Endothelial cell of umbilical vein (primary cell): ENCODE measurements around the gene NDUFB4. TPM values are rescaled to one million over a fixed set of nuclear protein-coding genes. Genes with fewer than 3 reads are reported as not detected.

Experiments
- BruUV-seq: library from RNA; stranded (reverse); fragments of 400-500 nt; replicated peaks from 2 replicates; lab custom pipeline; 2021; lab: Mats Ljungman, UMichigan
- CTCF ChIA-PET: fragments of 300-600, 350-600 bp; sonication (Branson Sonifier 250); formaldehyde crosslinking; loops from one replicate; lab custom pipeline; 2021; ENCODE audit warnings: antibody characterized with exemption, inconsistent platforms; lab: Charles Lee
- POLR2A ChIA-PET: fragments of 300-600, 350-600 bp; sonication (Branson Sonifier 250); formaldehyde crosslinking; loops from one replicate; lab custom pipeline; 2021; ENCODE audit warnings: antibody characterized with exemption, inconsistent platforms; lab: Charles Lee
- DNase-seq: peaks from one replicate; pipeline ENCODE4 v3.0.0-alpha.2; 2011; ENCODE audit warnings: low read depth, low spot score
- FAIRE-seq: peaks from 2 replicates; lab custom pipeline; 2011; peaks lifted over from hg19 to GRCh38; lab: Jason Lieb, UNC
- H2AFZ ChIP-seq: 2 replicates; pipeline ENCODE4 v1.6.0; 2012; ENCODE audit warnings: low read depth, low read length, control low read depth, inconsistent platforms
- H3K27ac ChIP-seq: 2 replicates; pipeline ENCODE4 v1.5.1; 2011; ENCODE audit warnings: low read depth, mild to moderate bottlenecking, control low read depth, low read length, moderate library complexity; ENCODE audit not compliant: insufficient read depth
- H3K27me3 ChIP-seq, 2 experiments: 2 replicates each; pipeline versions ENCODE4 v1.6.0 to v1.6.1; 2011; ENCODE audit warnings: low read length in 2 of 2, mixed read lengths in 1 of 2; ENCODE audit not compliant: control insufficient read depth in 2 of 2, insufficient read depth in 2 of 2
- H3K36me3 ChIP-seq, 2 experiments: 2 replicates in 1 of 2; 3 replicates in 1 of 2; pipeline ENCODE4 v1.5.1; 2011; ENCODE audit warnings: low read length in 2 of 2, mild to moderate bottlenecking in 1 of 2, moderate library complexity in 1 of 2; ENCODE audit not compliant: control insufficient read depth in 2 of 2, insufficient read depth in 2 of 2; ENCODE audit errors: extremely low read depth in 1 of 2
- H3K4me1 ChIP-seq: 3 replicates; pipeline ENCODE4 v1.5.1; 2011; ENCODE audit warnings: mild to moderate bottlenecking, low read length; ENCODE audit not compliant: control insufficient read depth, insufficient read depth; ENCODE audit errors: extremely low read depth
- H3K4me2 ChIP-seq: 2 replicates; pipeline ENCODE4 v1.6.1; 2011; ENCODE audit warnings: low read length, control low read depth, mixed read lengths; ENCODE audit not compliant: insufficient read depth
- H3K4me3 ChIP-seq, 3 experiments: fragments of 200-600 bp in 1 of 3; sonication (generic), shearing (Covaris generic) in 1 of 3; replicated peaks in 1 of 3; 2 replicates each; pipeline ENCODE4 v1.5.1; 2011 to 2016; ENCODE audit warnings: control low read depth in 3 of 3, low read length in 3 of 3, mild to moderate bottlenecking in 2 of 3, inconsistent platforms in 1 of 3, low read depth in 1 of 3, moderate library complexity in 1 of 3; ENCODE audit not compliant: insufficient read depth in 1 of 3
- H3K79me2 ChIP-seq: 2 replicates; pipeline ENCODE4 v1.6.0; 2012; ENCODE audit warnings: low read length, inconsistent platforms; ENCODE audit not compliant: control insufficient read depth, insufficient read depth
- H3K9ac ChIP-seq: replicated peaks from 2 replicates; pipeline ENCODE3; 2011; ENCODE audit warnings: low read length, control low read depth; ENCODE audit not compliant: insufficient read depth; ENCODE audit errors: extremely low read depth
- H3K9me1 ChIP-seq: replicated peaks from 3 replicates; pipeline ENCODE4 v1.6.0; 2011; ENCODE audit warnings: mild to moderate bottlenecking, low read length; ENCODE audit not compliant: control insufficient read depth, insufficient read depth; ENCODE audit errors: extremely low read depth
- H3K9me3 ChIP-seq: replicated peaks from 2 replicates; pipeline ENCODE4 v1.5.1; 2012; ENCODE audit warnings: low read length, inconsistent platforms; ENCODE audit not compliant: control insufficient read depth, insufficient read depth
- H4K20me1 ChIP-seq: replicated peaks from 2 replicates; pipeline ENCODE3; 2011; ENCODE audit warnings: mild to moderate bottlenecking, low read length; ENCODE audit not compliant: control insufficient read depth, insufficient read depth; ENCODE audit errors: extremely low read depth
- EZH2 ChIP-seq: IDR thresholded peaks from 2 replicates; pipeline ENCODE4 v1.6.1; 2012; ENCODE audit warnings: borderline replicate concordance, low read depth, mild to moderate bottlenecking, moderate library complexity, low read length, inconsistent platforms; ENCODE audit not compliant: severe bottlenecking
- FOS ChIP-seq: IDR thresholded peaks from 2 replicates; pipeline ENCODE4 v1.6.1; 2011; ENCODE audit warnings: mild to moderate bottlenecking, low read length, moderate library complexity, borderline replicate concordance; ENCODE audit not compliant: insufficient read depth
- GATA2 ChIP-seq: IDR thresholded peaks from 2 replicates; pipeline ENCODE4 v1.7.0; 2011; ENCODE audit warnings: low read depth, mild to moderate bottlenecking, moderate library complexity, mixed read lengths, low read length; ENCODE audit not compliant: insufficient read length, insufficient read depth
- JUN ChIP-seq: IDR thresholded peaks from 2 replicates; pipeline ENCODE4 v1.6.1; 2011; ENCODE audit warnings: borderline replicate concordance, low read depth; ENCODE audit not compliant: insufficient read length, insufficient read depth
- MYC ChIP-seq: IDR thresholded peaks from one replicate; pipeline ENCODE4 v1.6.1; 2011; ENCODE audit warnings: mild to moderate bottlenecking, low read depth, low read length
- POLR2A ChIP-seq: IDR thresholded peaks from 2 replicates; pipeline ENCODE4 v1.6.1; 2012; ENCODE audit warnings: low read depth, mild to moderate bottlenecking, control low read depth, low read length
- POLR2AphosphoS5 ChIP-seq: IDR thresholded peaks from 2 replicates; pipeline ENCODE4 v1.6.1; 2012; ENCODE audit warnings: low read depth, mild to moderate bottlenecking, control low read depth, low read length, moderate library complexity; ENCODE audit not compliant: insufficient read depth
- dilution Hi-C: fragments of 300-500 bp; cut with MboI; formaldehyde crosslinking; loops from one replicate; pipeline ENCODE4 v1.15.0; 2019; ENCODE audit warnings: low sequenced_read_pairs; ENCODE audit not compliant: extremely low pct_ligation_motif_present
- intact Hi-C: fragments of 100-400 bp; cut with micrococcal nuclease; formaldehyde crosslinking; loops from one replicate; pipeline ENCODE4 v1.10.0; 2022
- polyA plus RNA-seq, 4 experiments: library from polyadenylated mRNA; depleted of rRNA in 3 of 4; stranded (reverse) in 3 of 4; unstranded in 1 of 4; fragments of >200 nt; gene quantifications; 2 replicates each; pipeline versions ENCODE4 v1.2.1 to v1.2.3, GENCODE V29; 2011 to 2012; ENCODE audit warnings: missing spikeins in 1 of 4
- total RNA-seq: library from RNA; stranded (reverse); gene quantifications from 2 replicates; pipeline ENCODE4 v1.2.3, GENCODE V29; 2021
- TF ChIP-seq, protein P1 (sequence below): IDR thresholded peaks from 2 replicates; pipeline ENCODE4 v1.6.1; 2011; ENCODE audit not compliant: insufficient read depth, insufficient read length

Gene NDUFB4
- total and polyA plus RNA-seq, 2 donors (not counting 3 experiments of a cell fraction or from before 2014, with no cell fraction given), result 140 to 191 TPM

GRCh38 chr3:120595788-120596115 lies 384 bp upstream of the NDUFB4 start:
- H3K9me3 ChIP-seq, result no peaks in the 10 kb centered on the region
- intact Hi-C loops (loop anchor here (1.0 to 2.0 kb wide), 4 partner anchors 36 to 200 kb away; partner anchors contain the start of genes GTF2E1 and RABL3), dilution Hi-C loops (no loop called here)
- no peaks in the 10 kb centered on the region for H4K20me1 ChIP-seq
- peak overlapping the region; percentile 5 to 81 (median 65) for H3K4me3 ChIP-seq
- TF ChIP-seq GATA2 (no peak), EZH2 (no peak), JUN (no peak), POLR2AphosphoS5 (no peak), MYC (no peak), POLR2A (no peak), FOS (no peak)
- TF ChIP-seq, protein P1, sequence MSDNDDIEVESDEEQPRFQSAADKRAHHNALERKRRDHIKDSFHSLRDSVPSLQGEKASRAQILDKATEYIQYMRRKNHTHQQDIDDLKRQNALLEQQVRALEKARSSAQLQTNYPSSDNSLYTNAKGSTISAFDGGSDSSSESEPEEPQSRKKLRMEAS, result no peak
- peaks cover 6% of the 10 kb centered on the region for H3K4me1 ChIP-seq
- H3K9me1 ChIP-seq, result no peaks in the 10 kb centered on the region
- H2AFZ ChIP-seq, result peak overlapping the region; percentile 76
- peak overlapping the region; percentile 4 for H3K27ac ChIP-seq
- H3K4me2 ChIP-seq, result peak overlapping the region; percentile 68
- peaks cover 36% of the 10 kb centered on the region for H3K79me2 ChIP-seq
- H3K9ac ChIP-seq, result peak overlapping the region; percentile 14
- H3K27me3 ChIP-seq, result no peaks in the 10 kb centered on the region
- no peak for FAIRE-seq
- no peak for DNase-seq
- ChIA-PET POLR2A (interaction anchor here (1.0 to 1.4 kb wide), 3 partner anchors 9 to 147 kb away, joined by 4 to 6 read pairs (median 6); partner anchors contain the start of genes GTF2E1 and RABL3), CTCF (interaction anchor here (0.9 to 4.6 kb wide), 10 partner anchors 25 to 199 kb away, joined by 3 to 39 read pairs (median 5); no protein-coding TSS in a partner anchor)
- BruUV-seq, result no TSS peak
- H3K36me3 ChIP-seq, result peaks cover 2 to 6% of the 10 kb centered on the region in 2 experiments
